Measurements from ENCODE around the gene OR52E6. TPM values are rescaled to one million over a fixed set of nuclear protein-coding genes. Genes with fewer than 3 reads are reported as not detected.

OR52E6 gene
- total RNA-seq, 2 donors from 2014 or later: not detected

- ATAC-seq: no peak
- whole genome bisulfite sequencing, 2 donors: 63 to 74% methylated on average over 3 of the region's 3 CpGs
- no peak for DNase-seq
These were observed 50.5 kb downstream of the OR52E6 start, which contains the start of gene OR52N1 for GRCh38 chr11:5791165-5791564. Gene OR52N1, minus strand, starts transcription at chr11:5791265. Its CDS starts 2,449 bp downstream, at chr11:5788816.

More at GRCh38 chr11:5791165-5791564, 50.5 kb downstream of the OR52E6 start, which contains the start of gene OR52N1:
- H3K4me1 ChIP-seq: no peaks in the 10 kb centered on the region
- no peaks in the 10 kb centered on the region for H3K27me3 ChIP-seq
- TF ChIP-seq POLR2A (IDR thresholded peaks at IDR 0.05): no peak
- TF ChIP-seq CTCF (IDR thresholded peaks at IDR 0.05): no peak
- H3K36me3 ChIP-seq (replicated peaks in 1 of 2; ENCODE audit: insufficient read depth in 1 of 2, low read depth in 2 of 2): no peaks in the 10 kb centered on the region
- H3K9me3 ChIP-seq: no peaks in the 10 kb centered on the region
- intact Hi-C loops (cut with DNase I): no loop called here
- no peak within 1 kb of the TSS for H3K4me3 ChIP-seq
- H3K27ac ChIP-seq: no peak within 1 kb of the TSS

Other genes with a start within 250 kb of the OR52E6 start
- 1 to 10 TPM; 2.1 to 2.6 TPM for gene TRIM6, start 245.3 kb downstream of the OR52E6 start, total RNA-seq
- gene TRIM34, start 216.9 kb downstream of the OR52E6 start, total RNA-seq: 1 to 10 TPM; 2.9 to 4.6 TPM
- gene TRIM5, start 156.8 kb downstream of the OR52E6 start, total RNA-seq: 10 to 100 TPM; 18.7 to 25.1 TPM
- gene TRIM22, start 152.1 kb downstream of the OR52E6 start, total RNA-seq: 10 to 100 TPM; 18.9 to 20.4 TPM
- not detected for gene OR56B1, start 105.4 kb downstream of the OR52E6 start, total RNA-seq
- not detected for gene OR52N4, start 87.7 kb downstream of the OR52E6 start, total RNA-seq
- gene OR52N5, start 58.5 kb downstream of the OR52E6 start, total RNA-seq: not detected
- not detected for gene OR52N1, start 50.6 kb downstream of the OR52E6 start, total RNA-seq
- not detected for gene OR52N2, start 33.0 kb downstream of the OR52E6 start, total RNA-seq
- not detected for gene OR52E8, start 15.8 kb upstream of the OR52E6 start, total RNA-seq
- not detected for gene OR52E4, start 38.7 kb upstream of the OR52E6 start, total RNA-seq
- not detected for gene OR52E5, start 51.3 kb upstream of the OR52E6 start, total RNA-seq
- not detected for gene OR56A3, start 100.4 kb upstream of the OR52E6 start, total RNA-seq
- gene OR56A5, start 126.6 kb upstream of the OR52E6 start, total RNA-seq: not detected
- gene OR52L1, start 145.1 kb upstream of the OR52E6 start, total RNA-seq: not detected
- not detected for gene OR56A4, start 165.0 kb upstream of the OR52E6 start, total RNA-seq
- not detected for gene OR56A1, start 188.9 kb upstream of the OR52E6 start, total RNA-seq